ENCODE data around the gene TYSND1. TPM values are rescaled to one million over a fixed set of nuclear protein-coding genes. Genes with fewer than 3 reads are reported as not detected.
A peak's percentile ranks its signal among the peaks of the same experiment; 100 is the strongest.

The TYSND1 gene
- total and polyA plus RNA-seq, 2 donors from 2014 or later, result 12.9 to 13.8 TPM

GRCh38 chr10:70142555-70142954 is 3.9 kb downstream of the TYSND1 start:
- H3K4me3 ChIP-seq (ENCODE audit: low read length in 3 of 3), result no peak overlapping the region
- no peak overlapping the region for H3K27ac ChIP-seq (ENCODE audit: low read depth in 2 of 2, low read length in 2 of 2)
- no peaks in the 10 kb centered on the region for H3K9me3 ChIP-seq (ENCODE audit: control insufficient read depth in 2 of 3, insufficient read depth in 1 of 3, low read length in 3 of 3)
- intact Hi-C loops (cut with DNase I), result no loop called here
- H3K4me1 ChIP-seq (ENCODE audit: control insufficient read depth in 2 of 3, insufficient read depth in 2 of 3, low read depth in 1 of 3, low read length in 3 of 3), result peaks cover 0 to 9% (median 5%) of the 10 kb centered on the region in 3 donors
- H3K36me3 ChIP-seq (ENCODE audit: control insufficient read depth in 2 of 3, insufficient read depth in 3 of 3, low read length in 3 of 3), result peaks cover 0 to 7% (median 2%) of the 10 kb centered on the region in 3 donors
- no peak overlapping the region for H3K9ac ChIP-seq (ENCODE audit: low read length in 3 of 3)
- no peak for FAIRE-seq
- peak in 1 of 5 donors; percentile 33 for DNase-seq
- TF ChIP-seq CTCF (IDR thresholded peaks at IDR 0.05; ENCODE audit: borderline replicate concordance, extremely low read depth, insufficient read depth), result no peak
- no peaks in the 10 kb centered on the region for H3K27me3 ChIP-seq (ENCODE audit: control insufficient read depth, insufficient read depth, low read length)

- H3K4me3 ChIP-seq (ENCODE audit: low read length in 3 of 3), result no peak overlapping the region
- H3K27ac ChIP-seq (ENCODE audit: low read depth in 2 of 2, low read length in 2 of 2), result no peak overlapping the region
- intact Hi-C loops (cut with DNase I), result no loop called here
- no peaks in the 10 kb centered on the region for H3K9me3 ChIP-seq (ENCODE audit: control insufficient read depth in 2 of 3, insufficient read depth in 1 of 3, low read length in 3 of 3)
- peaks cover 0 to 7% (median 2%) of the 10 kb centered on the region in 3 donors for H3K36me3 ChIP-seq (ENCODE audit: control insufficient read depth in 2 of 3, insufficient read depth in 3 of 3, low read length in 3 of 3)
- FAIRE-seq (no peak), DNase-seq (no peak)
- no peak overlapping the region for H3K9ac ChIP-seq (ENCODE audit: low read length in 3 of 3)
- H3K27me3 ChIP-seq (ENCODE audit: control insufficient read depth, insufficient read depth, low read length), result no peaks in the 10 kb centered on the region
- H3K4me1 ChIP-seq (ENCODE audit: control insufficient read depth in 2 of 3, insufficient read depth in 2 of 3, low read depth in 1 of 3, low read length in 3 of 3), result peaks cover 0 to 6% (median 5%) of the 10 kb centered on the region in 3 donors
- TF ChIP-seq CTCF (IDR thresholded peaks at IDR 0.05; ENCODE audit: borderline replicate concordance, extremely low read depth, insufficient read depth), result no peak
Measured at GRCh38 chr10:70140297-70140696, 6.2 kb downstream of the TYSND1 start.

GRCh38 chr10:70139997-70140250 is 6.6 kb downstream of the TYSND1 start:
- Histone ChIP-seq H3K9me3 (ENCODE audit: control insufficient read depth in 2 of 3, insufficient read depth in 1 of 3, low read length in 3 of 3) (no peaks in the 10 kb centered on the region), H3K27ac (ENCODE audit: low read depth in 2 of 2, low read length in 2 of 2) (no peak overlapping the region), H3K9ac (ENCODE audit: low read length in 3 of 3) (no peak overlapping the region), H3K4me3 (ENCODE audit: low read length in 3 of 3) (no peak overlapping the region), H3K4me1 (ENCODE audit: control insufficient read depth in 2 of 3, insufficient read depth in 2 of 3, low read depth in 1 of 3, low read length in 3 of 3) (peaks cover 0 to 3% (median 2%) of the 10 kb centered on the region in 3 donors), H3K36me3 (ENCODE audit: control insufficient read depth in 2 of 3, insufficient read depth in 3 of 3, low read length in 3 of 3) (peaks cover 0 to 7% (median 2%) of the 10 kb centered on the region in 3 donors), H3K27me3 (ENCODE audit: control insufficient read depth, insufficient read depth, low read length) (no peaks in the 10 kb centered on the region)
- FAIRE-seq (no peak), DNase-seq (peak in 1 of 5 donors; percentile 23)
- TF ChIP-seq CTCF (IDR thresholded peaks at IDR 0.05; ENCODE audit: borderline replicate concordance, extremely low read depth, insufficient read depth), result no peak
- intact Hi-C loops (cut with DNase I), result no loop called here
